Bronchial epithelial cell (primary cell): Measurements from ENCODE around the gene TBC1D9. TPM values are rescaled to one million over a fixed set of nuclear protein-coding genes. Genes with fewer than 3 reads are reported as not detected.

Experiments used
- DNase-seq: peaks from one replicate; pipeline ENCODE4 v3.0.0-alpha.2; 2010; ENCODE audit warnings: low read depth
- FAIRE-seq: peaks from 2 replicates; lab custom pipeline; 2011; peaks lifted over from hg19 to GRCh38; lab: Jason Lieb, UNC
- H3K27me3 ChIP-seq: 2 replicates; pipeline ENCODE4 v1.5.1; 2011; ENCODE audit warnings: low read length; ENCODE audit not compliant: control insufficient read depth, insufficient read depth
- H3K36me3 ChIP-seq: 2 replicates; pipeline ENCODE4 v1.5.1; 2011; ENCODE audit warnings: low read length; ENCODE audit not compliant: control insufficient read depth, insufficient read depth
- H3K4me3 ChIP-seq: 2 replicates; pipeline ENCODE4 v1.5.1; 2011; ENCODE audit warnings: mild to moderate bottlenecking, low read depth, low read length, control low read depth
- total RNA-seq: library from RNA; depleted of rRNA; stranded (reverse); fragments of >200 nt; gene quantifications from 2 replicates; pipeline ENCODE4 v1.2.1, GENCODE V29; 2014
- TF ChIP-seq, protein P1 (sequence below): IDR thresholded peaks from 2 replicates; pipeline ENCODE4 v1.5.1; 2011; ENCODE audit warnings: mild to moderate bottlenecking, moderate library complexity, low read length, control low read depth, inconsistent platforms; ENCODE audit not compliant: insufficient read depth, severe bottlenecking

TBC1D9 gene
- total RNA-seq, 1 donor from 2014 or later, result 17.1 TPM

DNA sequence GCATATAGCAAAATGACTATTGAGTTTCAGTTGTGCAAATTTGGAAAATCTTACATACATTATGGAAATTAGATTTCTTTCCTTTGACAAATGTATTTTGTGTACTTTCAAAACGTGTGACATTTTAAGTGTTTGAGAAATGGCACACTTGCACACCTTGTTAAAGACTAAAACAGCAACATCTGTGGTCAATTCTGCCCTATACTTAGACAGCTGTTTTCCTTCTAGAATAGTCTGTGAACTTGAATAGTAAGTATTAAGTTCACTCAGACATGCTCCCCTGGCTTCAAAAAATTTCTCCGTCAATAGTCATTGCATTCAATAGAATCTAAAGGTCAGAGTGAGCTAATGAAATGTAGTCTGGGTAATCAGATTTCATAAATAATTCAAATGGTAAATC is 21.7 kb upstream of the TBC1D9 start:
- no peak for FAIRE-seq
- Histone ChIP-seq H3K27me3 (no peaks in the 10 kb centered on the region), H3K4me3 (no peak overlapping the region), H3K36me3 (no peaks in the 10 kb centered on the region)
- TF ChIP-seq, protein P1, sequence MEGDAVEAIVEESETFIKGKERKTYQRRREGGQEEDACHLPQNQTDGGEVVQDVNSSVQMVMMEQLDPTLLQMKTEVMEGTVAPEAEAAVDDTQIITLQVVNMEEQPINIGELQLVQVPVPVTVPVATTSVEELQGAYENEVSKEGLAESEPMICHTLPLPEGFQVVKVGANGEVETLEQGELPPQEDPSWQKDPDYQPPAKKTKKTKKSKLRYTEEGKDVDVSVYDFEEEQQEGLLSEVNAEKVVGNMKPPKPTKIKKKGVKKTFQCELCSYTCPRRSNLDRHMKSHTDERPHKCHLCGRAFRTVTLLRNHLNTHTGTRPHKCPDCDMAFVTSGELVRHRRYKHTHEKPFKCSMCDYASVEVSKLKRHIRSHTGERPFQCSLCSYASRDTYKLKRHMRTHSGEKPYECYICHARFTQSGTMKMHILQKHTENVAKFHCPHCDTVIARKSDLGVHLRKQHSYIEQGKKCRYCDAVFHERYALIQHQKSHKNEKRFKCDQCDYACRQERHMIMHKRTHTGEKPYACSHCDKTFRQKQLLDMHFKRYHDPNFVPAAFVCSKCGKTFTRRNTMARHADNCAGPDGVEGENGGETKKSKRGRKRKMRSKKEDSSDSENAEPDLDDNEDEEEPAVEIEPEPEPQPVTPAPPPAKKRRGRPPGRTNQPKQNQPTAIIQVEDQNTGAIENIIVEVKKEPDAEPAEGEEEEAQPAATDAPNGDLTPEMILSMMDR, result no peak
- DNase-seq, result no peak

DNA sequence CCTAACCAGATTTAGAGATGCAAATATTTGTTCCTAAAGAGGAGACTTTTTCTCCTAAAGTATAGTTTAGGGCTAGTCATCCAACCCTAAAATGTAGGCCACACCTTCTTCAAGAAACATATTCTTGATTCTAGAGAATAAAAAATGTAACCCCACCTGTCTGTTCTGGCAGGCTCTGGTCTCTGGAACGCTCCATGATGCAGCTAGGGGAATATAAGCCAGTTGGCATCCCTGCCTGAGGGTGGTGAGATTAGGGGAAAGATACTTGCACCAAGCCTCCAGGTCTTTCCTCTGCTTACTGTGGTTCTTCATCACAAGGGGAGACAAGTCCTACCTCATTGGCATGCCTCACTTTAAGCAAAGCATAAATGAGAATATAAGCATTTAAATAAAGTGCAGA is 21.2 kb upstream of the TBC1D9 start:
- H3K4me3 ChIP-seq, result no peak overlapping the region
- no peak for FAIRE-seq
- no peak for DNase-seq
- TF ChIP-seq, protein P1, result no peak
- no peaks in the 10 kb centered on the region for H3K36me3 ChIP-seq
- H3K27me3 ChIP-seq, result no peaks in the 10 kb centered on the region

DNA sequence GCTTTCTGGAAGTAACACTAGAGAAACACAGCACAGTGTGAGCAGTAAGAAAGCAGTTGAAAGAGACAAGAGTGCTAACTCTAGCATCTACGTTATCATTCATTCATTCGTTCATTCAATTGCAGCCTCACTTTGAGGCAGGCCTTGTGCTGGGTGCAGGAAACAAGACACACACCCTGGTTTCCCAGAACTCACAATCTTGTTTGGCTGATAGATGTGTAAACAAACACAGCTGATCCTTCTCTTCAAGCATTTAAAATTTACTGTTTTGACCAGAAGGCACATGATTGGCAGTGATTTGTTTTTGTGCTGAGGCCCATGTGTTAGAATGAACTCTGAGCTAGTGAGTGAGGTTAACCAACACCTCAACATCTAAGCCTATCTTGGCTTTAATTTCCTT is 20.4 kb upstream of the TBC1D9 start:
- Histone ChIP-seq H3K4me3 (no peak overlapping the region), H3K27me3 (no peaks in the 10 kb centered on the region), H3K36me3 (no peaks in the 10 kb centered on the region)
- TF ChIP-seq, protein P1, result no peak
- no peak for FAIRE-seq
- DNase-seq, result no peak

DNA sequence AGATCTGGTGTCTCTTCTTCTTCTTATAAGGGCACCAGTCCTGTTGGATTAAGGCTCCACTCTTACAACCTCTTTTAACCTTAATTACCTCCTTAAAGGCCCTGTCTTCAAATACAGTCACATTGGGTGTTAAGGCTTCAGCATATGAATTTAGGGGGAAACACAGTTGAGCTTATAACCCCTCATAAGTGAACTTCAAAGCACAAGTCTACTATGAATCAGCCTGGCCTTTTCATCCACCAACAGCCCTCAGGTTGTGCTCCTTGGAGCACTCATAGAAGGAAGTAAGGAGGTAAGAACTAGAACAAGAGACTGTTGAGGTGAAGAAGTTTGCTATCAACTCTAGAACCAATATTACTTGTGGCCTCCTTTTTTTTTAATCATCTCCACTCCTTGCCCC is 18.8 kb upstream of the TBC1D9 start:
- FAIRE-seq, result no peak
- no peaks in the 10 kb centered on the region for H3K36me3 ChIP-seq
- no peak overlapping the region for H3K4me3 ChIP-seq
- TF ChIP-seq, protein P1, result no peak
- no peak for DNase-seq
- no peaks in the 10 kb centered on the region for H3K27me3 ChIP-seq

DNA sequence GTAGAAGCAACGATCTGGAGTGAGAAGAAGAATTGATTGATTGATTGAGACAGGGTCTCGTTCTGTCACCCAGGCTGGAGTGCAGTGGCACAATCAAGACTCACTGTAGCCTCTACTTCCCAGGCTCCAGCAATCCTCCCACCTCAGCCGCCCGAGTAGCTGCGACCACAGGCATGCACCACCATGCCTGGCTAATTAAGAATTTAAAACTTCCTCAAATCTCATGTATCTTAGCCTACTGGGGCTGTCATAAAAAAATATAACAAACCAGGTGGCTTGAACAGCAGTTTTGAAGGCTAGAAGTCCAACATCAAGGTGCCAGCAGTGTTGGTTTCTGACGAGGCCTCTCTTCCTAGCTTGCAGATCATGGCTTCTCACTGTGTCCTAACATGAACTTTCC is 18.3 kb upstream of the TBC1D9 start:
- Histone ChIP-seq H3K36me3 (no peaks in the 10 kb centered on the region), H3K27me3 (no peaks in the 10 kb centered on the region), H3K4me3 (no peak overlapping the region)
- FAIRE-seq (no peak), DNase-seq (no peak)
- TF ChIP-seq, protein P1, result no peak

DNA sequence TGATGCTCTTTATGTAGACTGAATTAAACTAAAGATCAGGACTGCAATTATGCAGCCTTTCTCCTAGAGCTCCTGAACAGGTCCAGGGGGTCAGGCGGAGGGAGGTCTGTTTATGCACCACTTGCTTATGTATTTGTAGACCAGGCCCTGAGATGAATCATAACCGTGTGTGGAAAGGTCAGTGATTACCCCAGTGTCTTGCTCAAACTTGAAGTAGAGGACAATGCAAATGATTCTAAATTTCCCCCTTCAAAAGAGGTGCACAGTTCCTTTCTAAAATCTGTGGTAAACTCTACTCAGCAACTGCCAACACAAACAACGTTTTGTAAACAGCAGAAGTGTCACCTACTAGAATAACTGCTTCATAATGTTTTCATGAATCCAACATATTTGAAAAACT is 13.0 kb upstream of the TBC1D9 start:
- H3K27me3 ChIP-seq, result no peaks in the 10 kb centered on the region
- TF ChIP-seq, protein P1, result no peak
- DNase-seq (peak; percentile 51), FAIRE-seq (peak; percentile 7)
- H3K4me3 ChIP-seq, result no peak overlapping the region
- H3K36me3 ChIP-seq, result no peaks in the 10 kb centered on the region
